Memory B cell (primary cell): ENCODE results near the gene CIP2A.

ENCODE experiments used
- ATAC-seq: fragments of 150-1000 bp; cut with Tn5 transposase; 2 replicates; pipeline ENCODE4 v1.10.0; 2021; ENCODE audit warnings: low read depth, mild to moderate bottlenecking, moderate library complexity
- DNase-seq, 2 donors: peaks; one replicate each; pipeline ENCODE4 v3.0.0; 2022; ENCODE audit warnings: low spot score in 2 of 2
- H3K27ac Mint-ChIP-seq: one replicate; pipeline ENCODE4 v1.8.0; 2022; ENCODE audit warnings: mild to moderate bottlenecking, moderate library complexity, mixed read lengths
- H3K27me3 Mint-ChIP-seq: one replicate; pipeline ENCODE4 v1.8.0; 2022; ENCODE audit warnings: mixed read lengths
- H3K36me3 Mint-ChIP-seq: one replicate; pipeline ENCODE4 v1.8.0; 2022; ENCODE audit warnings: mild to moderate bottlenecking, mixed read lengths
- H3K4me1 Mint-ChIP-seq: one replicate; pipeline ENCODE4 v1.8.0; 2022; ENCODE audit warnings: mixed read lengths
- H3K4me3 Mint-ChIP-seq: one replicate; pipeline ENCODE4 v1.8.0; 2022; ENCODE audit warnings: mild to moderate bottlenecking, moderate library complexity, mixed read lengths
- H3K9me3 Mint-ChIP-seq: one replicate; pipeline ENCODE4 v1.8.0; 2022; ENCODE audit warnings: mixed read lengths

Gene CIP2A

GRCh38 chr3:108548886-108549285 lies 40.4 kb downstream of the CIP2A start:
- H3K27ac Mint-ChIP-seq: no peak overlapping the region
- DNase-seq: no peak
- no peaks in the 10 kb centered on the region for H3K36me3 Mint-ChIP-seq
- H3K4me1 Mint-ChIP-seq: peaks cover 14% of the 10 kb centered on the region
- H3K27me3 Mint-ChIP-seq: no peaks in the 10 kb centered on the region
- no peak overlapping the region for H3K4me3 Mint-ChIP-seq
- H3K9me3 Mint-ChIP-seq: no peaks in the 10 kb centered on the region
- ATAC-seq: no peak

- DNase-seq (no peak), ATAC-seq (no peak)
- Mint-ChIP-seq H3K27ac (no peak overlapping the region), H3K36me3 (peaks cover 3% of the 10 kb centered on the region), H3K4me3 (no peak overlapping the region), H3K4me1 (peaks cover 14% of the 10 kb centered on the region), H3K9me3 (no peaks in the 10 kb centered on the region), H3K27me3 (no peaks in the 10 kb centered on the region)
Observed at GRCh38 chr3:108548304-108548703, 40.9 kb downstream of the CIP2A start.

DNA sequence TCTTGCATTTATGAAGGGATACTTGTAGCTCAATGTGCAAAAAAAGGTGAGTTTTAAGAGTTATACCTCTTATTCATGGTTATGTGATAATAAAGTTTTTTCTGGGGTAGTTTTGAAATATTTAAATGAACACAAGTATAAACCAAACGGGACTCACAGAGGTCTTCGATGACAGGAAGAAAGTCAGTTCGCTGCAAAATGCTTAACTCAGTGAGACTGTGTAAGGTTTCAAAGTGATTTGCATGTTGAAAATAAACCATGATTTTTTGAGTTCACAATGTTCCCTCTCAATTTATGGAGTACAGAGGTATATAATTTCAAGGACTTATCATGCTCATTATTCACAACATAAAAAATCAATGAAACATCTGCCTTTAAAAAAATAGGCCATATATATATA lies 42.5 kb downstream of the CIP2A start:
- peaks cover 3% of the 10 kb centered on the region for H3K36me3 Mint-ChIP-seq
- H3K9me3 Mint-ChIP-seq: no peaks in the 10 kb centered on the region
- DNase-seq (no peak), ATAC-seq (peak; percentile 60)
- H3K27me3 Mint-ChIP-seq: no peaks in the 10 kb centered on the region
- peaks cover 8% of the 10 kb centered on the region for H3K4me1 Mint-ChIP-seq
- H3K4me3 Mint-ChIP-seq: peak overlapping the region; percentile 86
- peak overlapping the region; percentile 93 for H3K27ac Mint-ChIP-seq

DNA sequence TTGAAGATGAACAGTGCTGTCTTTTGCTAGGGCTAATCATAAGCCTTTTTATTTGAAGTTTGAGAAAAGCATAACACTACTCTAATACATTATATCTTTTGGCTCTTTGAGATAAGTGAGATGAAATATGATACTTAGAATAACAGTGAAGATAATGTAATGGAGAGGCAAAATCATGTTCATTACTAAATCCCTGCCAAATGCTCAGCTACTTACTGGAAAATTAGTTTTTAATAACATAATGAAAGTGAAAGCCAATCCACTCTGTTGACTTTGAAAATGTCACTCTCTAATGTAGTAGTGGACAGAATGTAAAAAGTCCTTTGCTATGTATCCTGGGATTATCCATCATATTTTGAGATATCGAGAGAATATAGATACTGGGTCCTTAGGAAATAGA lies 43.0 kb downstream of the CIP2A start:
- Mint-ChIP-seq H3K36me3 (peaks cover 3% of the 10 kb centered on the region), H3K27me3 (no peaks in the 10 kb centered on the region), H3K4me1 (peaks cover 8% of the 10 kb centered on the region), H3K4me3 (peak overlapping the region; percentile 86), H3K27ac (peak overlapping the region; percentile 93), H3K9me3 (no peaks in the 10 kb centered on the region)
- ATAC-seq: peak; percentile 62
- DNase-seq: no peak

GRCh38 chr3:108538083-108538482 lies 51.2 kb downstream of the CIP2A start:
- DNase-seq (no peak), ATAC-seq (no peak)
- H3K27ac Mint-ChIP-seq: no peak overlapping the region
- no peaks in the 10 kb centered on the region for H3K9me3 Mint-ChIP-seq
- no peak overlapping the region for H3K4me3 Mint-ChIP-seq
- H3K27me3 Mint-ChIP-seq: peaks cover 3% of the 10 kb centered on the region
- H3K36me3 Mint-ChIP-seq: no peaks in the 10 kb centered on the region
- no peaks in the 10 kb centered on the region for H3K4me1 Mint-ChIP-seq

- peak overlapping the region; percentile 36 for H3K27ac Mint-ChIP-seq
- peaks cover 2% of the 10 kb centered on the region for H3K36me3 Mint-ChIP-seq
- H3K4me3 Mint-ChIP-seq: no peak overlapping the region
- H3K27me3 Mint-ChIP-seq: peaks cover 9% of the 10 kb centered on the region
- peak; percentile 86 for ATAC-seq
- no peaks in the 10 kb centered on the region for H3K9me3 Mint-ChIP-seq
- peaks cover 5% of the 10 kb centered on the region for H3K4me1 Mint-ChIP-seq
- DNase-seq: no peak
Observed at GRCh38 chr3:108528459-108529252, 60.6 kb downstream of the CIP2A start.

DNA sequence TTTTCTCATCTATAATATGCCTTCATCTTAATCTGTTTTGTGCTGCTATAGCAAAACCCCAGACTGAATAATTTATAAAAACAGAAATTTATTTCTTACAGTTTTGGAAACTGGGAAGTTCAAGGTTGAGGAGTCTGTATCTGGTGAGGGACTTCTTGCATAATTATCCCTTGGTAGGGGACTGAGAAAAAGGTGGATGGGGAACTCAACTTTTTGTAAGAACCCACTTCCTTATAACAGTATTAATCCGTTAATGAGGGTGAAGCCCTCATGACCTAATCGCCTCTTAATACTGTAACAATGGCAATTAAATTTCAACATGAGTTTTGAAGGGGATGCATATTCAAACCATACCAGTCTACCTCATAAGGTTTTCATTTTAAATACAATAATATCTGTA lies 61.4 kb downstream of the CIP2A start:
- Mint-ChIP-seq H3K4me1 (peaks cover 5% of the 10 kb centered on the region), H3K27ac (no peak overlapping the region), H3K9me3 (no peaks in the 10 kb centered on the region), H3K4me3 (no peak overlapping the region), H3K36me3 (peaks cover 2% of the 10 kb centered on the region), H3K27me3 (peaks cover 7% of the 10 kb centered on the region)
- no peak for ATAC-seq
- DNase-seq: no peak

- Mint-ChIP-seq H3K4me3 (no peak overlapping the region), H3K4me1 (peaks cover 5% of the 10 kb centered on the region), H3K36me3 (peaks cover 2% of the 10 kb centered on the region), H3K27me3 (peaks cover 4% of the 10 kb centered on the region), H3K9me3 (no peaks in the 10 kb centered on the region), H3K27ac (no peak overlapping the region)
- ATAC-seq (no peak), DNase-seq (no peak)
Observed at GRCh38 chr3:108527109-108527508, 62.1 kb downstream of the CIP2A start.

GRCh38 chr3:108525971-108526370 lies 63.3 kb downstream of the CIP2A start:
- Mint-ChIP-seq H3K27ac (no peak overlapping the region), H3K9me3 (no peaks in the 10 kb centered on the region), H3K4me3 (no peak overlapping the region), H3K4me1 (peaks cover 5% of the 10 kb centered on the region), H3K27me3 (peaks cover 4% of the 10 kb centered on the region), H3K36me3 (peaks cover 2% of the 10 kb centered on the region)
- ATAC-seq (no peak), DNase-seq (no peak)

- Mint-ChIP-seq H3K4me1 (peaks cover 5% of the 10 kb centered on the region), H3K9me3 (no peaks in the 10 kb centered on the region), H3K27ac (no peak overlapping the region), H3K27me3 (peaks cover 2% of the 10 kb centered on the region), H3K4me3 (no peak overlapping the region), H3K36me3 (no peaks in the 10 kb centered on the region)
- DNase-seq (no peak), ATAC-seq (no peak)
Observed at GRCh38 chr3:108525256-108525655, 64.0 kb downstream of the CIP2A start.

DNA sequence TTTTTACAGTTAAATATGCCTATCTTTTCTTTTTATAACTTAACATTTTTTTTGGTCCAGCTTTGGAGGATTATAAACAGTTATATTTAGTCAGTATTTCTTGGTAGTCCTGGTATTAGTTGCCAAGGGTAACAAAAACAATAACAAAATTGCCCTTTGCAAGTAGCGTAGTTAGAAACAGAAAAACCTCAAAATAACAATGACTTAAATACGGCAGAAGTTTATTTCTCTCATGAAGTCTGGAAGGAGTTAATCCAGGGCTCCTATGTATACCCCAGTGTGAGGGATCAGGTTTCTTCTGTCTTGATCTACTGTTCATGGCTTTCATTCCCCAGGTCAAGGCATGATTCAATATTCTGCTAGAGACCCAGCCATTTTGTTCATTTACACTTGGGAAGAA lies 64.7 kb downstream of the CIP2A start:
- ATAC-seq: no peak
- Mint-ChIP-seq H3K36me3 (no peaks in the 10 kb centered on the region), H3K4me1 (peaks cover 5% of the 10 kb centered on the region), H3K27ac (no peak overlapping the region), H3K4me3 (no peak overlapping the region), H3K27me3 (no peaks in the 10 kb centered on the region), H3K9me3 (no peaks in the 10 kb centered on the region)
- DNase-seq: no peak

GRCh38 chr3:108518895-108519294 lies 70.3 kb downstream of the CIP2A start:
- Mint-ChIP-seq H3K4me3 (no peak overlapping the region), H3K9me3 (no peaks in the 10 kb centered on the region), H3K36me3 (peaks cover 2% of the 10 kb centered on the region)

DNA sequence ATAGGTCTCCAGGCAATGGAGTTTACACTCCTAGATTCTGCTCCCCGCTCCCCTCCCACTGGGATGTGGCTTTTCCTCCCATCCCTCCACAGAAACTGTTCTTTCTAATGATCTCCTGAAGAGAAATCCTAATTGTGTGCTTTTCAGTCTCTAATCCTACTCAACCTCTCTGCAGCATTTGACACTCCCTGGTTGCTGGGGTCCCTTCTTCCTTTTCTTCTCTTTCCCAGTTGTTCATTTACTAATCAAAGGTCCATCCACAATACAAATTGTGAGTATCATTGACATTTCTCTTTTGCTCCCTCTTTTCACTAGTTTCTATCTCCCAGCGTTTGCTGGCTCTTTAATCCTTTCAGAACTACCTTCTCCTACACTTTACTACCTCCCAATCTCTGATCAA lies 72.4 kb downstream of the CIP2A start:
- ATAC-seq (no peak), DNase-seq (no peak)
- peaks cover 2% of the 10 kb centered on the region for H3K36me3 Mint-ChIP-seq
- H3K27ac Mint-ChIP-seq: no peak overlapping the region
- H3K4me1 Mint-ChIP-seq: no peaks in the 10 kb centered on the region
- no peak overlapping the region for H3K4me3 Mint-ChIP-seq
- H3K9me3 Mint-ChIP-seq: no peaks in the 10 kb centered on the region
- peaks cover 9% of the 10 kb centered on the region for H3K27me3 Mint-ChIP-seq

More at GRCh38 chr3:108518895-108519294, 70.3 kb downstream of the CIP2A start:
- ATAC-seq (no peak), DNase-seq (no peak)
- no peak overlapping the region for H3K27ac Mint-ChIP-seq
- peaks cover 9% of the 10 kb centered on the region for H3K27me3 Mint-ChIP-seq
- H3K4me1 Mint-ChIP-seq: no peaks in the 10 kb centered on the region

DNA sequence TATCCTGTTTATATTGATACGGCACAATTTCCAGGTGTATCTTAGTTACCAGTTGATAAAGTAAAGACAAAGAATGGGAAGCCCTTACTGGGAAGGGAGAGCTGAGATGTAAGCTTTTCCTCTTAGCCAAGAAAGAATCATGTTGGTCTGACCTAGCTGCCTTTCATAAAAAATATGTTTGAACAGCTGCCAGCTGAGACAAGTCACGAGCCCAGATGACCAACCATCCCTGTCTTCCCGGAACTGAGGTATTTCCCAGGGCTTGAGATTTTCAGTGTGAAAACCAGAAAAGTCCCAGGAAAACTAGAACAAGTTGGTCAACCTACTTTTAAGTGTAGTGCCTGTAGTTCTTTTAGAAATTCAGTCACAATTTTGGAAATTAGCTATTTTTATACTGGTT lies 75.3 kb downstream of the CIP2A start:
- no peak for DNase-seq
- Mint-ChIP-seq H3K9me3 (no peaks in the 10 kb centered on the region), H3K27me3 (peaks cover 9% of the 10 kb centered on the region), H3K4me3 (no peak overlapping the region), H3K36me3 (peaks cover 2% of the 10 kb centered on the region), H3K27ac (no peak overlapping the region), H3K4me1 (no peaks in the 10 kb centered on the region)
- ATAC-seq: no peak

DNA sequence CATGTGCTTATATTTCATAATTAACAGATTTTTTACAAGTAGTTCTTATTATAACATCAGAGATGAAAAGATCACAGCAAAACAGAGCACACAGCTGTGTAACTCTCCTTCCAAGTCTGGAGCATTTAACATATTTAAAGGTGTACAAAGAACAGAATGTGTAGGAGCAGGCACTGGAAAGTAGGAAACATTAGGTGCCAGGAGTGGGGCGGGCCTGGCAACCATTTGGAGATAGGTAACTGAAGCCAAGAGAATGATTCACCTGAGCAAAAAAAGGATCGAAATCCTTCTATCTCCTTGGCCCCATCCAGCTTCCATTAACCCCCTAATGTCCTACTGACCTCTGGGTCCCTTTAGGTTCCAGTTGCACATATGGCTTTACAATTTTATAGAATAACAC lies 76.6 kb downstream of the CIP2A start:
- Mint-ChIP-seq H3K9me3 (no peaks in the 10 kb centered on the region), H3K27ac (no peak overlapping the region), H3K4me1 (no peaks in the 10 kb centered on the region), H3K36me3 (no peaks in the 10 kb centered on the region), H3K4me3 (no peak overlapping the region), H3K27me3 (peaks cover 6% of the 10 kb centered on the region)
- ATAC-seq (no peak), DNase-seq (no peak)
